ENCODE results near the gene MIS18A. TPM values are rescaled to one million over a fixed set of nuclear protein-coding genes. Genes with fewer than 3 reads are reported as not detected.

Gene MIS18A
- total RNA-seq, 1 donor from 2014 or later, result 31.9 TPM

DNA sequence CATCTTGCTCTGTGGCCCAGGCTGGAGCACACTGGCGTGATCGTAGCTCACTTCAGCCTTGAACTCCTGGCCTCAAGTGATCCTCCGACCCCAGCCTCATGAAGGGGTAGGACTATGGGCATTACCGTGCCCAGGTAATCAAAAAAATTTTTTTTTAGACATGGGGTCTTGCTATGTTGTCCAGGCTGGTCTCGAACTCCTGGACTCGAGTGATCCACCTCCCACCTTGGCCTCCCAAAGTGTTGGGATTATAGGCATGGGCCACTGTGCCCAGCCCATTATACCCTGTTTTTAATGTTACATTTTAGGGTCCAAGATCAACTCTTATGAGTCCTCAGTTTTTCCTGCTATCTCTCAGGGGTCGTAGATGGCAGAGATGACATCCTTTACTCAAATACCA, 26.1 kb upstream of the MIS18A start:
- peaks cover 11% of the 10 kb centered on the region for H3K36me3 Mint-ChIP-seq
- DNase-seq (ENCODE audit: extremely low spot score, unreplicated experiment), result no peak
- peaks cover 8% of the 10 kb centered on the region for H3K4me1 Mint-ChIP-seq (ENCODE audit: unreplicated experiment)
- TF ChIP-seq CTCF (conservative IDR thresholded peaks at IDR 0.05), result no peak
- no peak overlapping the region for H3K4me3 Mint-ChIP-seq
- no peak overlapping the region for H3K27ac Mint-ChIP-seq
- no peaks in the 10 kb centered on the region for H3K9me3 Mint-ChIP-seq
- no peaks in the 10 kb centered on the region for H3K27me3 Mint-ChIP-seq

DNA sequence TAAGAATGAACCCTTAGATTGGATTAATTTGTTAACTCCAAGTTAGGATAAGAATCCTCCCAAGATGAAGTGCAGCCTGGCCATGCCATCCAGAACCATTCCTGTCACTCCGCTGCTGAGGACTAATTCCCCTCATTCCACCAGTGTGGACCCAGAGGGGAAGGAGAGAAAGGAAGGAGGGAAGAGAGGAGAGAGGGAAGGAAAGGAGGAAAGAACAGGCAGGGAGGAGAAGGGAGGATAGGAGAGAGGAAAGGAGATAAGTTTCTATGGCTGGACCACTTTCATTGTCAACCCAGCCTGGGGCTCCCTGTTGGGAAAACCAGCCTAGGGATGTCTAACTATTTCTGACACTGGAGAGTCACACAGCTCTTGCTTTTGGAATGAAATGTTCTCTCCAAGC, 24.5 kb upstream of the MIS18A start:
- Mint-ChIP-seq H3K36me3 (peaks cover 11% of the 10 kb centered on the region), H3K4me3 (no peak overlapping the region), H3K27me3 (no peaks in the 10 kb centered on the region), H3K27ac (no peak overlapping the region), H3K4me1 (ENCODE audit: unreplicated experiment) (peaks cover 8% of the 10 kb centered on the region), H3K9me3 (no peaks in the 10 kb centered on the region)
- TF ChIP-seq CTCF (conservative IDR thresholded peaks at IDR 0.05), result no peak
- DNase-seq (ENCODE audit: extremely low spot score, unreplicated experiment), result no peak

- Mint-ChIP-seq H3K27me3 (no peaks in the 10 kb centered on the region), H3K4me3 (no peak overlapping the region), H3K36me3 (peaks cover 11% of the 10 kb centered on the region), H3K4me1 (ENCODE audit: unreplicated experiment) (peaks cover 8% of the 10 kb centered on the region), H3K27ac (no peak overlapping the region), H3K9me3 (no peaks in the 10 kb centered on the region)
- DNase-seq (ENCODE audit: extremely low spot score, unreplicated experiment), result no peak
- TF ChIP-seq CTCF (conservative IDR thresholded peaks at IDR 0.05), result no peak
Observed at GRCh38 chr21:32302560-32302959, 23.7 kb upstream of the MIS18A start.

DNA sequence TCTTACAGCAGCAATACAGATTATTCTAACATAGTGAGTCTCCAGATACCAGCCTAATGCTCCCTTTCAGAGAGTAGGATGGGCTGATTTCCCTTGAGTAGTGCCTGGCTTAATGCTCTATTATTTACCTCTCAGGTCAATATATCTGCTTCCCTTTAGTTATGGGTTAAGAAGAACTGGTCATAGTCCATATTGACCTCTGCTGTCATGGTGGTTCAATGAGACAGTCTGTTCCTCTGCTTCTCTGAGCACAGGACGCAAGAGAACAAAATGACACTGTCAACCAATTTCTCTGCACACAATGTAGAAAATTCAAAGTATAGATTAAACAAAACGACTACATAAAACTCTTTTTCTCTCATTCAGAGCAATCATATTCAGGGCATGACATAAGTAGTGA, 22.7 kb upstream of the MIS18A start:
- Mint-ChIP-seq H3K9me3 (no peaks in the 10 kb centered on the region), H3K36me3 (peaks cover 8% of the 10 kb centered on the region)

GRCh38 chr21:32300117-32300681, 21.4 kb upstream of the MIS18A start:
- Mint-ChIP-seq H3K9me3 (no peaks in the 10 kb centered on the region), H3K4me3 (no peak overlapping the region), H3K27me3 (no peaks in the 10 kb centered on the region), H3K36me3 (peaks cover 7% of the 10 kb centered on the region), H3K27ac (no peak overlapping the region), H3K4me1 (ENCODE audit: unreplicated experiment) (no peaks in the 10 kb centered on the region)
- no peak for DNase-seq (ENCODE audit: extremely low spot score, unreplicated experiment)
- no peak for TF ChIP-seq CTCF (conservative IDR thresholded peaks at IDR 0.05)

More for the DNA sequence above, 22.7 kb upstream of the MIS18A start:
- Mint-ChIP-seq H3K27me3 (no peaks in the 10 kb centered on the region), H3K4me1 (ENCODE audit: unreplicated experiment) (peaks cover 8% of the 10 kb centered on the region), H3K4me3 (no peak overlapping the region), H3K27ac (no peak overlapping the region)
- TF ChIP-seq CTCF (conservative IDR thresholded peaks at IDR 0.05), result no peak
- DNase-seq (ENCODE audit: extremely low spot score, unreplicated experiment), result no peak

- Mint-ChIP-seq H3K4me1 (ENCODE audit: unreplicated experiment) (no peaks in the 10 kb centered on the region), H3K4me3 (no peak overlapping the region), H3K27ac (no peak overlapping the region), H3K27me3 (no peaks in the 10 kb centered on the region), H3K36me3 (peaks cover 7% of the 10 kb centered on the region), H3K9me3 (no peaks in the 10 kb centered on the region)
- no peak for TF ChIP-seq CTCF (conservative IDR thresholded peaks at IDR 0.05)
- DNase-seq (ENCODE audit: extremely low spot score, unreplicated experiment), result no peak
Observed at GRCh38 chr21:32299695-32300094, 20.8 kb upstream of the MIS18A start.

All from type B pancreatic cell (in vitro differentiated cells).